B cell (primary cell): ENCODE measurements around the gene EPHA5. TPM values are rescaled to one million over a fixed set of nuclear protein-coding genes. Genes with fewer than 3 reads are reported as not detected.

Source experiments
- ATAC-seq: fragments of 200-7000 bp; cut with Tn5 transposase; one replicate; pipeline ENCODE4 v1.10.0; 2021; ENCODE audit warnings: low read depth, mild to moderate bottlenecking, moderate number of reproducible peaks, moderate library complexity
- CTCF ChIA-PET: fragments of 350-600 bp; sonication (Branson Sonifier 250); formaldehyde crosslinking; loops from one replicate; lab custom pipeline; 2021; ENCODE audit warnings: antibody characterized with exemption, inconsistent platforms; lab: Charles Lee
- POLR2A ChIA-PET: fragments of 350-600 bp; sonication (Branson Sonifier 250); formaldehyde crosslinking; loops from one replicate; lab custom pipeline; 2021; ENCODE audit warnings: antibody characterized with exemption; lab: Charles Lee
- DNase-seq: peaks from one replicate; pipeline ENCODE4 v3.0.0; 2013
- H2AFZ ChIP-seq: 2 replicates; pipeline ENCODE4 v1.6.1; 2012; ENCODE audit warnings: mild to moderate bottlenecking, low read depth, low read length; ENCODE audit not compliant: insufficient read depth, poor library complexity, severe bottlenecking
- H3K27ac ChIP-seq, 2 donors: 1 replicate in 1 of 2; 2 replicates in 1 of 2; pipeline ENCODE4 v1.5.1; 2012 to 2013; ENCODE audit warnings: low read length in 2 of 2, mild to moderate bottlenecking in 2 of 2, moderate library complexity in 1 of 2
- H3K27me3 ChIP-seq, 4 experiments: fragments of 200-600 bp in 1 of 4; sonication (generic) in 1 of 4; replicated peaks in 1 of 4; 1 replicate in 2 of 4; 2 replicates in 2 of 4; pipeline versions ENCODE4 v1.6.1 to v1.7.0; 2013 to 2016; ENCODE audit warnings: low read length in 3 of 4, mild to moderate bottlenecking in 2 of 4, mixed read lengths in 1 of 4, moderate library complexity in 1 of 4; ENCODE audit not compliant: insufficient read depth in 4 of 4, control insufficient read depth in 3 of 4; ENCODE audit errors: control extremely low read depth in 1 of 4
- H3K36me3 ChIP-seq, 2 experiments: replicated peaks in 1 of 2; 1 replicate in 1 of 2; 2 replicates in 1 of 2; pipeline versions ENCODE4 v1.6.1 to v1.7.1; 2013; ENCODE audit warnings: low read length in 1 of 2; ENCODE audit not compliant: insufficient read depth in 2 of 2, control insufficient read depth in 1 of 2; ENCODE audit errors: control extremely low read depth in 1 of 2, extremely low read depth in 1 of 2
- H3K4me1 ChIP-seq, 2 donors: fragments of 200-600 bp in 1 of 2; sonication (generic) in 1 of 2; 1 replicate in 1 of 2; 2 replicates in 1 of 2; pipeline versions ENCODE4 v1.5.1 to v1.6.1; 2013 to 2017; ENCODE audit warnings: low read length in 2 of 2; ENCODE audit not compliant: control insufficient read depth in 2 of 2, insufficient read depth in 2 of 2
- H3K4me2 ChIP-seq: replicated peaks from 2 replicates; pipeline ENCODE3; 2012; ENCODE audit warnings: mild to moderate bottlenecking, low read depth, low read length; ENCODE audit not compliant: poor library complexity, severe bottlenecking
- H3K4me3 ChIP-seq, 5 experiments: fragments of 200-600 bp in 1 of 5; sonication (generic) in 1 of 5; 1 replicate in 3 of 5; 2 replicates in 2 of 5; pipeline versions ENCODE4 v1.5.1 to v1.7.0; 2011 to 2016; ENCODE audit warnings: low read length in 4 of 5, mild to moderate bottlenecking in 4 of 5, low read depth in 2 of 5, control low read depth in 1 of 5, moderate library complexity in 1 of 5; ENCODE audit not compliant: insufficient read depth in 1 of 5; ENCODE audit errors: control extremely low read depth in 1 of 5, extremely low read depth in 1 of 5
- H3K79me2 ChIP-seq: fragments of 200-600 bp; sonication (generic); one replicate; pipeline ENCODE4 v1.6.0; 2016; ENCODE audit warnings: low read length; ENCODE audit not compliant: control insufficient read depth, insufficient read depth
- H3K9ac ChIP-seq: fragments of 200-600 bp; sonication (generic); 2 replicates; pipeline ENCODE4 v1.6.1; 2017; ENCODE audit warnings: mild to moderate bottlenecking, low read length, moderate library complexity
- H3K9me3 ChIP-seq, 3 donors: one replicate each; pipeline versions ENCODE4 v1.6.1 to v1.7.1; 2013; ENCODE audit warnings: low read length in 2 of 3; ENCODE audit not compliant: control insufficient read depth in 2 of 3, insufficient read depth in 1 of 3; ENCODE audit errors: control extremely low read depth in 1 of 3
- H4K20me1 ChIP-seq: 2 replicates; pipeline ENCODE4 v1.6.0; 2012; ENCODE audit warnings: mild to moderate bottlenecking, low read length; ENCODE audit not compliant: insufficient read depth, control insufficient read depth, poor library complexity, severe bottlenecking
- H3K27ac Mint-ChIP-seq: one replicate; pipeline ENCODE4 v1.8.0; 2021; ENCODE audit warnings: mixed read lengths
- H3K27me3 Mint-ChIP-seq: one replicate; pipeline ENCODE4 v1.8.0; 2021; ENCODE audit warnings: mixed read lengths
- H3K4me1 Mint-ChIP-seq: one replicate; pipeline ENCODE4 v1.8.0; 2021; ENCODE audit warnings: mixed read lengths
- H3K4me3 Mint-ChIP-seq: one replicate; pipeline ENCODE4 v1.8.0; 2021; ENCODE audit warnings: mixed read lengths
- H3K9me3 Mint-ChIP-seq: one replicate; pipeline ENCODE4 v1.8.0; 2022; ENCODE audit warnings: mixed read lengths; ENCODE audit not compliant: insufficient read depth
- EZH2 ChIP-seq: IDR thresholded peaks from 2 replicates; pipeline ENCODE4 v1.6.1; 2012; ENCODE audit warnings: borderline replicate concordance, low read depth, mild to moderate bottlenecking, moderate library complexity, low read length; ENCODE audit not compliant: insufficient read depth, poor library complexity, severe bottlenecking
- WGBS: methylation state at CpG from one replicate; pipeline ENCODE4 v1.1.5; 2013; ENCODE audit warnings: missing lambda C conversion rate; ENCODE audit not compliant: insufficient coverage; 5-methylcytosine and 5-hydroxymethylcytosine counted together
- intact Hi-C: fragments of 100-400 bp; cut with micrococcal nuclease; formaldehyde crosslinking; loops from one replicate; pipeline ENCODE4 v1.10.0; 2022
- polyA plus RNA-seq: library from polyadenylated mRNA; depleted of rRNA; stranded (reverse); fragments of >200 nt; gene quantifications from 2 replicates; pipeline ENCODE4 v1.2.3, GENCODE V29; 2012
- total RNA-seq, 2 donors: library from RNA; stranded (reverse); fragments of 120-200 nt in 1 of 2; gene quantifications; 1 replicate in 1 of 2; 2 replicates in 1 of 2; pipeline versions ENCODE4 v1.2.3 to v1.2.4, GENCODE V29; 2013 to 2022
- TF ChIP-seq, protein P1 (sequence below): fragments of 200-600 bp; IDR thresholded peaks from one replicate; pipeline ENCODE4 v1.8.0; 2022; ENCODE audit warnings: antibody characterized with exemption, mild to moderate bottlenecking

Gene EPHA5
- total and polyA plus RNA-seq, 2 donors (not counting 1 experiment from before 2014, with no cell fraction given) = not detected

DNA sequence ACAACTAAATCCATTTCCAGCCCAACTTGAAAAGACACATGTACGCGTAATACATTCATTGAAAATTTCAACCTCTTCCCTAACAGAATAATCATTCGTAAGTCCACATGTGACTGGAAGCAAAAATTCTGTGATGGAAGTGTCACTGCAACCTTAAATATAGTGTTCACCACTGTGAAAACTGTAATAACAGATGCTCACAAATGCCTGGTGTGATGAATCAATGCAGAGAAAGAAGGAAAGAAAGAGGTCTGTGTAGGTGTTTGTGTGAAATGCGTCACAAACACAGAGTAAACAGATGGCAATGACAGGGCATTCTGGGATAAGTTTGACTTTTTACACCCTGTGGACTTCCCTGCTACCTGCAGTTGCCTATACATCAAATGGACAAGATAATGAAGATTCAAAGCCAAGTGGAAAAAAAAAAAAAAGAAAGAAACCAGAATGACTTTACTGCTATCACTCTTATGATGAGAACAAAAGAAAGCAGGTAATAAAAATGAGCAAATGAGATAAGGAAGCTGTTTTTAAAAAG, 123.3 kb downstream of the EPHA5 start:
- Histone ChIP-seq H3K79me2 (no peaks in the 10 kb centered on the region), H4K20me1 (no peaks in the 10 kb centered on the region), H3K4me3 (no peak overlapping the region), H3K4me1 (no peaks in the 10 kb centered on the region), H3K27me3 (no peaks in the 10 kb centered on the region), H3K36me3 (no peaks in the 10 kb centered on the region), H3K4me2 (no peak overlapping the region), H3K27ac (no peak overlapping the region), H3K9ac (no peak overlapping the region), H2AFZ (no peak overlapping the region), H3K9me3 (peaks cover 0 to 4% (median 0%) of the 10 kb centered on the region in 3 donors)
- intact Hi-C loops = no loop called here
- Mint-ChIP-seq H3K4me3 (no peak overlapping the region), H3K27ac (no peak overlapping the region), H3K27me3 (no peaks in the 10 kb centered on the region), H3K9me3 (no peaks in the 10 kb centered on the region), H3K4me1 (no peaks in the 10 kb centered on the region)
- CTCF ChIA-PET = no interaction called here
- WGBS = 100% methylated on average over 1 of the region's 4 CpGs
- ATAC-seq (no peak), DNase-seq (no peak)
- TF ChIP-seq, protein P1, sequence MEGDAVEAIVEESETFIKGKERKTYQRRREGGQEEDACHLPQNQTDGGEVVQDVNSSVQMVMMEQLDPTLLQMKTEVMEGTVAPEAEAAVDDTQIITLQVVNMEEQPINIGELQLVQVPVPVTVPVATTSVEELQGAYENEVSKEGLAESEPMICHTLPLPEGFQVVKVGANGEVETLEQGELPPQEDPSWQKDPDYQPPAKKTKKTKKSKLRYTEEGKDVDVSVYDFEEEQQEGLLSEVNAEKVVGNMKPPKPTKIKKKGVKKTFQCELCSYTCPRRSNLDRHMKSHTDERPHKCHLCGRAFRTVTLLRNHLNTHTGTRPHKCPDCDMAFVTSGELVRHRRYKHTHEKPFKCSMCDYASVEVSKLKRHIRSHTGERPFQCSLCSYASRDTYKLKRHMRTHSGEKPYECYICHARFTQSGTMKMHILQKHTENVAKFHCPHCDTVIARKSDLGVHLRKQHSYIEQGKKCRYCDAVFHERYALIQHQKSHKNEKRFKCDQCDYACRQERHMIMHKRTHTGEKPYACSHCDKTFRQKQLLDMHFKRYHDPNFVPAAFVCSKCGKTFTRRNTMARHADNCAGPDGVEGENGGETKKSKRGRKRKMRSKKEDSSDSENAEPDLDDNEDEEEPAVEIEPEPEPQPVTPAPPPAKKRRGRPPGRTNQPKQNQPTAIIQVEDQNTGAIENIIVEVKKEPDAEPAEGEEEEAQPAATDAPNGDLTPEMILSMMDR = no peak
- no peak for TF ChIP-seq EZH2
- POLR2A ChIA-PET = no interaction called here

DNA sequence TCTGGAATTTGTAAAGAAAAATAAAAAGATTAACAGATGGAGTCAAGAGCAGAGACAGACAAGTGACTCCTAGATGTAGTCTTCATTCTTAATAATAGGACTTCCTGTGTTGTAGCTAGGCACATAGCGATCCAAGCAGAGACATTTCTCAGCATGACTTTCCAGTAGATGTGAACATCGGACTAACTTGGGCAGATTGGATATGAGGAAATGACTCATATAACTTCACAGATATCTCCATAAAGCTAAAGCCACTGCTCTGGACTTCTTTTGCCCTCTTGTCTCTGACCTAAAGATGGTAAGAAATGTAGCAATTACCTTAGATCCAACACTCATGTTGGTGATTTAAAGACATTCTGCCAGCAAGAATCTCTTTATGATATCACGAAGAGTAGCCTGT, 131.7 kb downstream of the EPHA5 start:
- Histone ChIP-seq H3K4me2 (no peak overlapping the region), H3K4me1 (no peaks in the 10 kb centered on the region), H3K9ac (no peak overlapping the region), H3K79me2 (no peaks in the 10 kb centered on the region), H3K27me3 (no peaks in the 10 kb centered on the region), H3K36me3 (no peaks in the 10 kb centered on the region), H4K20me1 (no peaks in the 10 kb centered on the region), H2AFZ (no peak overlapping the region), H3K9me3 (no peaks in the 10 kb centered on the region), H3K27ac (no peak overlapping the region), H3K4me3 (no peak overlapping the region)
- no peak overlapping the region for H3K27ac Mint-ChIP-seq
- intact Hi-C loops = no loop called here
- ATAC-seq = no peak
- H3K4me3 Mint-ChIP-seq = no peak overlapping the region
- DNase-seq = no peak
- peaks cover 2% of the 10 kb centered on the region for H3K9me3 Mint-ChIP-seq
- POLR2A ChIA-PET = no interaction called here
- H3K27me3 Mint-ChIP-seq = no peaks in the 10 kb centered on the region
- H3K4me1 Mint-ChIP-seq = no peaks in the 10 kb centered on the region
- no peak for TF ChIP-seq EZH2
- TF ChIP-seq, protein P1 = no peak
- CTCF ChIA-PET = no interaction called here
- no CpG with 5 or more reads among the region's 3 CpGs for WGBS
